Parathyroid adenoma (tissue), 2 donors: ENCODE data around the gene SLC24A4.

Experiments used
- H2AFZ ChIP-seq: fragments of 300-600 bp; sonication (generic); one replicate; pipeline ENCODE4 v1.7.0; 2017; ENCODE audit warnings: antibody characterized with exemption, mild to moderate bottlenecking
- H3K27ac ChIP-seq: fragments of 300-600 bp; sonication (generic); one replicate; pipeline ENCODE4 v1.7.0; 2017
- H3K27me3 ChIP-seq: fragments of 300-600 bp; sonication (generic); one replicate; pipeline ENCODE4 v1.7.0; 2017; ENCODE audit warnings: low read length; ENCODE audit not compliant: control insufficient read depth, insufficient read depth
- H3K36me3 ChIP-seq: fragments of 300-600 bp; sonication (generic); one replicate; pipeline ENCODE4 v1.7.0; 2017; ENCODE audit warnings: low read length; ENCODE audit not compliant: control insufficient read depth, insufficient read depth
- H3K4me1 ChIP-seq: fragments of 300-600 bp; sonication (generic); one replicate; pipeline ENCODE4 v1.7.0; 2017; ENCODE audit warnings: control low read depth
- H3K4me2 ChIP-seq: fragments of 300-600 bp; sonication (generic); one replicate; pipeline ENCODE4 v1.7.0; 2017; ENCODE audit warnings: low read length
- H3K4me3 ChIP-seq: fragments of 300-600 bp; sonication (generic); one replicate; pipeline ENCODE4 v1.7.0; 2017; ENCODE audit warnings: low read depth, low read length
- H3K79me2 ChIP-seq: fragments of 300-600 bp; sonication (generic); one replicate; pipeline ENCODE4 v1.7.0; 2017; ENCODE audit warnings: control low read depth
- H3K9ac ChIP-seq: fragments of 300-600 bp; sonication (generic); one replicate; pipeline ENCODE4 v1.7.0; 2017; ENCODE audit warnings: mild to moderate bottlenecking
- H3K9me3 ChIP-seq: fragments of 300-600 bp; sonication (generic); one replicate; pipeline ENCODE4 v1.7.0; 2017; ENCODE audit warnings: low read length; ENCODE audit not compliant: control insufficient read depth
- CTCF ChIP-seq: fragments of 300-600 bp; sonication (generic); IDR thresholded peaks from one replicate; pipeline ENCODE4 v1.7.0; 2017; ENCODE audit warnings: antibody characterized with exemption, mild to moderate bottlenecking
- donor health status: primary hyperparathyroidism.

The SLC24A4 gene

GRCh38 chr14:92494512-92494911 is 171.5 kb downstream of the SLC24A4 start:
- no peak overlapping the region for H3K9ac ChIP-seq
- no peaks in the 10 kb centered on the region for H3K4me1 ChIP-seq
- H3K4me3 ChIP-seq, result no peak overlapping the region
- H2AFZ ChIP-seq, result no peak overlapping the region
- no peaks in the 10 kb centered on the region for H3K9me3 ChIP-seq
- no peak overlapping the region for H3K4me2 ChIP-seq
- no peak overlapping the region for H3K27ac ChIP-seq
- H3K79me2 ChIP-seq, result no peaks in the 10 kb centered on the region
- no peaks in the 10 kb centered on the region for H3K36me3 ChIP-seq
- H3K27me3 ChIP-seq, result no peaks in the 10 kb centered on the region
- TF ChIP-seq CTCF, result no peak

- Histone ChIP-seq H3K36me3 (no peaks in the 10 kb centered on the region), H3K9ac (no peak overlapping the region), H3K4me2 (no peak overlapping the region), H3K4me3 (no peak overlapping the region), H3K4me1 (no peaks in the 10 kb centered on the region), H3K79me2 (no peaks in the 10 kb centered on the region), H3K9me3 (no peaks in the 10 kb centered on the region), H3K27me3 (no peaks in the 10 kb centered on the region), H2AFZ (no peak overlapping the region), H3K27ac (no peak overlapping the region)
- TF ChIP-seq CTCF, result no peak
Observed at GRCh38 chr14:92495027-92495426, 172.1 kb downstream of the SLC24A4 start.

GRCh38 chr14:92496191-92496857 is 173.4 kb downstream of the SLC24A4 start:
- Histone ChIP-seq H3K4me3 (no peak overlapping the region), H3K4me1 (no peaks in the 10 kb centered on the region), H3K27ac (no peak overlapping the region), H3K9me3 (no peaks in the 10 kb centered on the region), H3K4me2 (no peak overlapping the region), H3K79me2 (no peaks in the 10 kb centered on the region), H3K36me3 (no peaks in the 10 kb centered on the region), H3K9ac (no peak overlapping the region), H2AFZ (no peak overlapping the region), H3K27me3 (no peaks in the 10 kb centered on the region)
- no peak for TF ChIP-seq CTCF

- Histone ChIP-seq H3K9me3 (no peaks in the 10 kb centered on the region), H3K4me2 (no peak overlapping the region), H2AFZ (no peak overlapping the region), H3K27me3 (no peaks in the 10 kb centered on the region), H3K9ac (no peak overlapping the region), H3K4me1 (no peaks in the 10 kb centered on the region), H3K4me3 (no peak overlapping the region), H3K79me2 (no peaks in the 10 kb centered on the region), H3K36me3 (no peaks in the 10 kb centered on the region), H3K27ac (no peak overlapping the region)
- no peak for TF ChIP-seq CTCF
Observed at GRCh38 chr14:92497391-92497790, 174.4 kb downstream of the SLC24A4 start.

GRCh38 chr14:92499234-92499633 is 176.3 kb downstream of the SLC24A4 start:
- Histone ChIP-seq H3K27ac (no peak overlapping the region), H3K4me3 (no peak overlapping the region), H3K27me3 (no peaks in the 10 kb centered on the region), H3K36me3 (no peaks in the 10 kb centered on the region), H3K79me2 (no peaks in the 10 kb centered on the region), H2AFZ (no peak overlapping the region), H3K9ac (no peak overlapping the region), H3K4me2 (no peak overlapping the region), H3K9me3 (no peaks in the 10 kb centered on the region), H3K4me1 (peaks cover 9% of the 10 kb centered on the region)
- no peak for TF ChIP-seq CTCF
